Gastrocnemius medialis (tissue), 4 donors: ENCODE measurements around the gene TRIP10.

Experiments
- POLR2A ChIP-seq, 2 donors: fragments of 450-650 bp; IDR thresholded peaks; one replicate each; pipeline ENCODE4 v1.6.1; 2017; ENCODE audit warnings: antibody characterized with exemption in 2 of 2, mild to moderate bottlenecking in 2 of 2, moderate library complexity in 2 of 2
- TF ChIP-seq, protein P1 (sequence below), 5 experiments: fragments of 450-650 bp in 3 of 5; fragments of 200-600 bp in 2 of 5; sonication (generic) in 2 of 5; IDR thresholded peaks in 4 of 5; conservative IDR thresholded peaks in 1 of 5; 1 replicate in 4 of 5; 2 replicates in 1 of 5; pipeline ENCODE4 v1.5.1; 2016 to 2019; ENCODE audit warnings: antibody characterized with exemption in 5 of 5, mild to moderate bottlenecking in 3 of 5, moderate library complexity in 3 of 5

GRCh38 chr19:6691342-6691741, 48.1 kb upstream of the TRIP10 start:
- TF ChIP-seq, protein P1, sequence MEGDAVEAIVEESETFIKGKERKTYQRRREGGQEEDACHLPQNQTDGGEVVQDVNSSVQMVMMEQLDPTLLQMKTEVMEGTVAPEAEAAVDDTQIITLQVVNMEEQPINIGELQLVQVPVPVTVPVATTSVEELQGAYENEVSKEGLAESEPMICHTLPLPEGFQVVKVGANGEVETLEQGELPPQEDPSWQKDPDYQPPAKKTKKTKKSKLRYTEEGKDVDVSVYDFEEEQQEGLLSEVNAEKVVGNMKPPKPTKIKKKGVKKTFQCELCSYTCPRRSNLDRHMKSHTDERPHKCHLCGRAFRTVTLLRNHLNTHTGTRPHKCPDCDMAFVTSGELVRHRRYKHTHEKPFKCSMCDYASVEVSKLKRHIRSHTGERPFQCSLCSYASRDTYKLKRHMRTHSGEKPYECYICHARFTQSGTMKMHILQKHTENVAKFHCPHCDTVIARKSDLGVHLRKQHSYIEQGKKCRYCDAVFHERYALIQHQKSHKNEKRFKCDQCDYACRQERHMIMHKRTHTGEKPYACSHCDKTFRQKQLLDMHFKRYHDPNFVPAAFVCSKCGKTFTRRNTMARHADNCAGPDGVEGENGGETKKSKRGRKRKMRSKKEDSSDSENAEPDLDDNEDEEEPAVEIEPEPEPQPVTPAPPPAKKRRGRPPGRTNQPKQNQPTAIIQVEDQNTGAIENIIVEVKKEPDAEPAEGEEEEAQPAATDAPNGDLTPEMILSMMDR (IDR thresholded peaks at IDR 0.05 in 4 of 5, conservative IDR thresholded peaks at IDR 0.05 in 1 of 5): no peak
- no peak for TF ChIP-seq POLR2A (IDR thresholded peaks at IDR 0.05)
